Measurements from ENCODE around the gene UTF1.

- TF ChIP-seq EZH2 (IDR thresholded peaks at IDR 0.05; ENCODE audit: insufficient read depth, poor library complexity, severe bottlenecking), result no peak
- no peak for TF ChIP-seq EZH2phosphoT487 (IDR thresholded peaks at IDR 0.05; ENCODE audit: insufficient read depth, low read depth)
These were observed 32.7 kb downstream of the UTF1 start for GRCh38 chr10:133262696-133263095.

All from GM23248 (cell line).